ENCODE data around the gene QPCTL.
A peak's percentile ranks its signal among the peaks of the same experiment; 100 is the strongest.
"Not testable (repeated sequence)": the region's sequence is repeated elsewhere in the genome, so short reads cannot be mapped to it uniquely, and the experiment has no call there.

Gene QPCTL

DNA sequence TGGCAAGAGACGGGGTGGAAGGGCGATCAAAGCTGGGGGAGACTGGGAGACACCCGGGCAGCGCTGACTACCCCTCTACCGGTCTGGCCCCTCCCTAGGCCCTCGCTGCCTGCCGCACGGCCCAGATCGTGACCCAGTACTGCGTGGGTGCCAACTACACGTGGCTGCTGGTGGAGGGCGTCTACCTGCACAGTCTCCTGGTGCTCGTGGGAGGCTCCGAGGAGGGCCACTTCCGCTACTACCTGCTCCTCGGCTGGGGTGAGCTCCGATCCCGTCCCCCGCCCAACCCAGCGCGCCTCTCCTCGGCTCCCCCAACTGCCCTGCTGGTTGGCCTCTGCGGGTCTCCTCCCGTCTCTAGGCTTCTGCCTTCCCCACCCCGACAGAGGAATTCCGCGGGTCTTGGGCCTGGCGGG lies 15.6 kb upstream of the QPCTL start:
- peak; percentile 10 for DNase-seq (ENCODE audit: low spot score)

DNA sequence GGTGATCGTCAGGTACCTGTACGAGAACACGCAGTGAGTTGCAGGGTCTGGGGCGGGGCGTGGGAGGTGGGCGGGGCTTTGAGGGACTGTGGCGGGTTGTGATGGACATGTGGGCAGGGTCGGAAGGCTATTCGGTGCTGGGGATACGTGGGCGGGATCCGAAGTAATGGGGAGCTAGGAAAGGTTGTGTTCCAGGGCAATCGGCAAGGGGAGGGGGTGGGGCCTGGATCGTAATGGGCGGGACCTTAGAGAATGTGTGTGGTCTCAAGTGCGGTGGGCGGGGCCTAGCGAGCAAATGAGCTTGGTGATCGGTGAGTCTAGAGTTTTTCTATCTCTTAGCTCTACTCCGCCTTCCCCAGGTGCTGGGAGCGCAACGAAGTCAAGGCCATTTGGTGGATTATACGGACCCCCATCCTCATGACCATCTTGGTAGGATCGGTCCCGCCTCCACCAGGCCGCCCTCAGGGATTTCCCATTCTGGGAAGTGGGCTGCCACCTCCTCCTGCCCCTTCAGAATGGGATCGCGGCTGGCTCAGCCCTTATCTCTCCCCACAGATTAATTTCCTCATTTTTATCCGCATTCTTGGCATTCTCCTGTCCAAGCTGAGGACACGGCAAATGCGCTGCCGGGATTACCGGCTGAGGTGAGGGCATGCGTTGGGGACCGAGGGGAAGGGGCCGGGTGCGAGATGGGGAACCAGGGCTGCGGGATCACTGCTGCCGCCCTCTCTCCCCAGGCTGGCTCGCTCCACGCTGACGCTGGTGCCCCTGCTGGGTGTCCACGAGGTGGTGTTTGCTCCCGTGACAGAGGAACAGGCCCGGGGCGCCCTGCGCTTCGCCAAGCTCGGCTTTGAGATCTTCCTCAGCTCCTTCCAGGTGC lies 14.9 kb upstream of the QPCTL start:
- peak; percentile 94 for DNase-seq (ENCODE audit: low spot score)

DNA sequence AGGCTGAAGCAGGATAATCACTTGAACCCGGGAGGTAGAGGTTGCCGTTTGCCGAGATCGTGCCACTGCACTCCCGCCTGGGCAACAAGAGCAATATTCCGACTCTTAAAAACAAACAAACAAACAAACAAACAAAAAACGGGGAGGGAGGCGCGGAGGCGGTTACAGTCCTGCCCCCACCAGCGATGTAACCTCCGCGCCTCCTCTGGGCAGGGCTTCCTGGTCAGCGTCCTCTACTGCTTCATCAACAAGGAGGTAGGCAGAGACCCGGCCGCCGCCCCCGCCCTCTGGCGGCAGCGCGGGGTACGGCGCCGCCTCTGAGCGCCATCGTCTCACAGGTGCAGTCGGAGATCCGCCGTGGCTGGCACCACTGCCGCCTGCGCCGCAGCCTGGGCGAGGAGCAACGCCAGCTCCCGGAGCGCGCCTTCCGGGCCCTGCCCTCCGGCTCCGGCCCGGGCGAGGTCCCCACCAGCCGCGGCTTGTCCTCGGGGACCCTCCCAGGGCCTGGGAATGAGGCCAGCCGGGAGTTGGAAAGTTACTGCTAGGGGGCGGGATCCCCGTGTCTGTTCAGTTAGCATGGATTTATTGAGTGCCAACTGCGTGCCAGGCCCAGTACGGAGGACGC lies 11.0 kb upstream of the QPCTL start:
- DNase-seq (ENCODE audit: low spot score): peak; percentile 89

DNA sequence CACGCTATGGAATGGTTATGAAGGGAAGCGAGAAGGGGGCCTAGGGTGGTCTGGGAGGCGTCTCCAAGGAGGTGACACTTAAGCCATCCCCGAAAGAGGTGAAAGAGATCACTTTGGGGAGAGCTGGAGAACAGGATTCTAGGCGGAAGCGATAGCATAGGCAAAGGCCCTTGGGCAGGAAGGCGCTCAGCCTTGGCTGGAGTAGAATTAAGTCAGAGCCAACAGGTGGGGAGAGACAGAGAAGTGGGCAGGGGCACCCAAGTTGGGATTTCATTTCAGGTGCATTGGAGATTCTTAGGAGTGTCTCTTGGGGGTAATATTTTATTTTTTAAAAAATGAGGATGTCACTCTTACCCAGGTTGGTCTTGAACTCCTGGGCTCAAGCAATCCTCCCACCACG lies 10.3 kb upstream of the QPCTL start:
- DNase-seq (ENCODE audit: low spot score): no peak

DNA sequence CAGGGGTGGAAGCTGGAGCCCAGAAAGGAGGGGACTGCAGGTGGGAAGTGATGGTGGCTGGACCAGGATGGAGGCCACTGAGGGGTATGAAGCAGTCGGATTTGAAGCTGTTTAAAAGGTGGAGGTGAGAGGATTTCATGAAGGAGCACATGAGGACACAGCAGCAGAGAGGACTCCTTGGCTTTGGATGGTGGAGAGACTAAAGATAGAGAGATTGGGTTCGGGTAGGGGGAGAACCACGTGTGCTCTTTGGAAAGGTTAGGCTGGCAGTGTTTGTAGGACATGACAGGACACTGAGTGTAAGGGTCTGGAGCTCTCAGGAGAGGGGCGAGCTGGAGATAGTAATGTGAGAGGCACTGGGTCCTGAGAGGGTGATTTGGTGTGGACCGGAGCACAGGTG lies 9.6 kb upstream of the QPCTL start:
- no peak for DNase-seq (ENCODE audit: low spot score)

DNA sequence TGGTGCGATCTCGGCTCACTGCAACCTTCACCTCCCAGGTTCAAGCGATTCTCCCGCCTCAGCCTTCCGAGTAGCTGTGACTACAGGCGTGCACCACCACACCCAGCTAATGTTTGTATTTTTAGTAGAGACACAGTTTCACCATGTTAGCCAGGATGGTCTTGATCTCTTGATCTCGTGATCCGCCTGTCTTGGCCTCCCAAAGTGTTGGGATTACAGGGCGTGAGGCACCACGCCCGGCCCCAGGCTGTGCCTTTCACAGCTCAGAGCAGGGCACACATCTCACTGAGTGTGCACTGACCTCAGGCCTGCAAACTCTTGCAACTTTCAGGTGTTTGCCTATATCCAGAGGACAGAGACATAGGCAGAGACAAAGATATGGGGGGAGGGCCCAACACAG lies 7.4 kb upstream of the QPCTL start:
- not testable (repeated sequence) for DNase-seq (ENCODE audit: low spot score)

DNA sequence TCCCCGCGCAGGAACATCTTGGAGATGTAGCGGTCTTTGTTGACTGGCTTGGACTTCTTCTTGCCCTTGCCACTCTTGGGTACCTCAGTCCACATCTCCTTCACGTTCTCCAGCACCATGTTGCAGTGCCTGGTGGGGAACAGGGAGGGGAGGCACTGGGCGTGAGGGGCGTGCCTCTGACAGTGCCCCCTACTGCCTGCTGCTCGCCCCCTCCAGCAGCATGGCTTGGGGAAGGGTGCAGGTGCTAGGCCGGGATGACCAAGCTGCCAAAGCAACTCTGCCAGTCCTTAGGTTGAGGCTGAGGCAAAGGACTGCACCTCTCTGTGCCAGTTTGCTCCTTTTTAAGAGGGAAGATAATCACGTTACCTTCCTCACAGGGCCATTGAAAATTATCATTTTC lies 4.9 kb upstream of the QPCTL start:
- DNase-seq (ENCODE audit: low spot score): no peak

DNA sequence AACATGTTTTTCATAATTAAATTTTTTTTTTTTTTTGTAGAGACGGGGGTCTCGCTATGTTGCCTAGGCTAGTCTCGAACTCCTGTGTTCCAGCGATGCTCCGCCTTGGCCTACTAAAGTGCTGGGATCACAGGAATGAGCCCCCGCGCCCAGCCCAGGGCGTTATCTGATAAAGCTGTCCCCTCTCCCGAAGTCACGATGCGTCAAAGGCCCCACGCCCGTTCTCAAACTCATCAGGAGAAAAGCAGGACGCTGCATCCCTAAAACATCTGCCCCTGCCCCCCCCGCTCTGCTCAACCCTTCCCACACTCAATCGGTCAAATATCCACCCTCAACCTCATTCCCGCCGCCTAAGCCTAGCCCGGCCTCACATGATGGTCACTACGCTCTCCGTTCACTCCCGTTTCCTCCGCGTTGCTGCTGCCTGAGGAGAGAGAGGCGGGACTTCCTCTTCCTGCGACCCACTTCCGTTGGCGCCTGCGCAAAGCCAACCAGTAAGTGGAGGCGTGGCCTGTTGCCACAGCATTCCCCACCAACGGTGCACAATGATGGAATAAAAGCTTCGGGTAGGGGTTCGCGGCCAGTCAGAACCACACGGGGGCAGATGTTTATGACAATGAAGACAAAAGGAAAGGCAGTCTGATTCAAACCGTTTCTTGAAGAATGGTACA lies 815 bp upstream of the QPCTL start, which contains the start of gene SNRPD2:
Gene SNRPD2 (minus strand): TSS at position 438 of the 671 bp plus-strand sequence. CDS start 65 bp downstream, at position 373.
- peak; percentile 96 for DNase-seq (ENCODE audit: low spot score)

DNA sequence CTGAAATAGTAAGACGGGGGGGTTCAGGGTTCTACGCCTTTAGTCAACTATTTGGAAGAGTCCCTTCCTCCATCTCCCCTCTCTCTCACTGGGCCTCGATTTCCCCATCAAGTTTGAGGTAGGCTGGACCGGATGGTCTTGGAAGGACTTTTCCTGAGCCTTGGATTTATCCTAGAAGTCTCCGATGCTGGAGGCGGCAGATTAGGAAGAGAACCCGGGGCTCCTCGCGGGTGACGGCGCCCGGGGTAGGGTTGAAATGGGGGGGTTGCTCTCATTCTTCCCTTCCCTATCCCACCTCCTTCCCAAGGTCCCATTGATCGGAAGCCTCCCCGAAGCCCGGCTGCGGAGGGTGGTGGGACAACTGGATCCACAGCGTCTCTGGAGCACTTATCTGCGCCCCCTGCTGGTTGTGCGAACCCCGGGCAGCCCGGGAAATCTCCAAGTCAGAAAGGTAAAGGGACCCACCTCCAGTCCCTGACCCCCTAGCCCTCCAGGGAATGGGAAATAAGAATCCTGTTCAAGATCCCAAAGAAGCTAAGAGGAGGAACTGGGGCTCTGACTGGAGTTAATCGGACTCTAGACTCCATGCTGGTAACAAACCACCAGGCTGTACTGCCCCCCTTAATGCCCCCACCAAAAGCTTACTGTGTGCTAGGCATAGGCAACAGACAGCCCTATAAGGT lies 781 bp downstream of the QPCTL start:
- peak; percentile 74 for DNase-seq (ENCODE audit: low spot score)

DNA sequence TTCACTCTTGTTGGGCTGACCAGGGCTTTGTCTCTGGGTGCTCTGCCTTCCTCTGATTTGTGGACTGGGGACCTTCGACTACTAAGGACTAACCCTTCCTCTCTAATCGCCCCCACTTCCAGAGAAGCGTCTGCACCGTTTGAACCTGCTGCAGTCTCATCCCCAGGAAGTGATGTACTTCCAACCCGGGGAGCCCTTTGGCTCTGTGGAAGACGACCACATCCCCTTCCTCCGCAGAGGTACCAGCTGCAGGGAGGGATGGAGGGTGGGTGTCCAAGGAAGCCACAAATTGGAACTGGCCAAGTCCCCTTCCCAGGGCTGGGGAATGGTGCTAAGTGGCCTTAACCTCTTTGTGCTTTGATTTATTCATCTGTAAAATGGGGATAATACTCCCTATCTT lies 9.2 kb downstream of the QPCTL start:
- no peak for DNase-seq (ENCODE audit: low spot score)

DNA sequence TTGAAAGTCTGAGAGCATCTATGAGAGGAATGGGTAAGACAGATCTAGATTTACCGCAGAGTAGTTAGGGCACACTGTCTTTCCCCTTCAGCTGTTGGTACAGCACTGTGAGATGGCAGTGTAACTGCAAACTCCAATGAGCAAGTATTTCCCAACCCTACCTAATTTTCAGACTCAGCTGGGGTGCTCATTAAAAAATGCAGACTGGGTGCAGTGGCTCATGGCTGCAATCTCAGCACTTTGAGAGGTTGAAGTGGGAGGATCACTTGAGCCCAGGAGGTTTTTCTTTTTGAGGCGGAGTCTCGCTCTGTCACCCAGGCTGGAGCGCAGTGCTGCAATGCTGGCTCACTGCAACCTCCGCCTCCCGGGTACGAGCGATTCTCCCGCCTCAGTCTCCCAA lies 12.6 kb downstream of the QPCTL start:
- DNase-seq (ENCODE audit: low spot score): no peak

DNA sequence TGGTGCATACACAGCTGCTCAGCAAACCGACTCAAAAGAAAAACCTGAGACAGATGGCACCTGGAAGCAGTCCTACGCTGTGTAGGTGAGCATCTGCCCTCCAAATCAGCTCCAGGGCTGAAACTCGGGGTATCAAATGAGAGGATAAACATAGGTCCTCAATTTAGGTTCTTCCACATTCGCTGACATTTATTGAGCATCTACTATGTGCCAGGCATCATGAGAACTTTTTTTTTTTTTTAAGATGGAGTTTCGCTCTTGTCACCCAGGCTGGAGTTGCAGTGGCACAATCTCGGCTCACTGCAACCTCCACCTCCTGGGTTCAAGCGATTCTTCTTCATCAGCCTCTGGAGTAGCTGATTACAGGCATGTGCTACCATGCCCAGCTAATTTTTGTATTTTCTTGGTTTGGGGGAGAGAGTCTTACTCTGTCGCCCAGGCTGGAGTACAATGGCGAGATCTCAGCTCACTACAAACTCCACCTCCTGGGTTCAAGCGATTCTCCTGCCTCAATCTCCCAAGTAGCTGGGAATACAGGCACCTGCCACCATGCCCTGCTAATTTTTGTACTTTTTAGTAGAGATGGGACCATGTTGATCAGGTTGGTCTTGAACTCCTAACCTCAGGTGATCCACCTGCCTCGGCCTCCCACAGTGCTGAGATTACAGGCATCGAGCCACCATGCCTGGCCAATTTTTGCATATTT lies 13.4 kb downstream of the QPCTL start:
- no peak for DNase-seq (ENCODE audit: low spot score)

DNA sequence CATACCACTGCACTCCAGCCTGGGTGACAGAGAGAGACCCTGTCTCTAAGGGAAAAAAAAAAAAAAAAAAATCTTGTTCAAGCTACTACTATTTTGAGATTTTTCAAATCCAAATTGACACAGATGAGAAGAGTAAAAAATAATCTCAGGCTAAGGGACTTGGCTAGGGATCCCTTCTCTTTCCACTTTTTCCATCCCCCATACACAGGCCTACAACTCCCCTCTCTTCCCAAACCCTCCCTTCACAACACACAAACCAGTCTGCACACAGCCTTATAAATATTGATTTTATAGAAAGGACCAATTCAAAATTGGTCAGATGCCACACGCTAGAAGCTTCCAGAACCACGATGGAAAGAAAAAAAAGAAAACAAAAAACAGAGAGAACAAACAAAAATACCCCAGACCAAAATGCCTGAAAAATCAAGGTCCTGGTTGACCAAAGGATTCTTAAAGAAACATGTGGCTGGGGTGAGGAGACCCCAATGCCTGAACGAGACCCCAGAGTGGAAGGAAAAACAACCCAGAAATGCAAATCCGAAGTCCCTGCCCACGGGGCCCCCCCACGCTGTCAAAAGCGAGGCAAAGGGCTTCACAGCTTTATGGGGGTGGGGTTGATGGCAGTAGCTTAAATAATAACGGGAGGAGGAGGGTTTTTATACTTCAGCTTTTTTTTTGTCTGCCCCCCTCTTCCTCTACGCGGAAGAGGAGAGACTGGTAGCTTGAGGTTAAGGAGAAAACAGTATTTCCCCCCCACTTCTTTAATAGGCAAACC lies 18.1 kb downstream of the QPCTL start:
- no peak for DNase-seq (ENCODE audit: low spot score)

DNA sequence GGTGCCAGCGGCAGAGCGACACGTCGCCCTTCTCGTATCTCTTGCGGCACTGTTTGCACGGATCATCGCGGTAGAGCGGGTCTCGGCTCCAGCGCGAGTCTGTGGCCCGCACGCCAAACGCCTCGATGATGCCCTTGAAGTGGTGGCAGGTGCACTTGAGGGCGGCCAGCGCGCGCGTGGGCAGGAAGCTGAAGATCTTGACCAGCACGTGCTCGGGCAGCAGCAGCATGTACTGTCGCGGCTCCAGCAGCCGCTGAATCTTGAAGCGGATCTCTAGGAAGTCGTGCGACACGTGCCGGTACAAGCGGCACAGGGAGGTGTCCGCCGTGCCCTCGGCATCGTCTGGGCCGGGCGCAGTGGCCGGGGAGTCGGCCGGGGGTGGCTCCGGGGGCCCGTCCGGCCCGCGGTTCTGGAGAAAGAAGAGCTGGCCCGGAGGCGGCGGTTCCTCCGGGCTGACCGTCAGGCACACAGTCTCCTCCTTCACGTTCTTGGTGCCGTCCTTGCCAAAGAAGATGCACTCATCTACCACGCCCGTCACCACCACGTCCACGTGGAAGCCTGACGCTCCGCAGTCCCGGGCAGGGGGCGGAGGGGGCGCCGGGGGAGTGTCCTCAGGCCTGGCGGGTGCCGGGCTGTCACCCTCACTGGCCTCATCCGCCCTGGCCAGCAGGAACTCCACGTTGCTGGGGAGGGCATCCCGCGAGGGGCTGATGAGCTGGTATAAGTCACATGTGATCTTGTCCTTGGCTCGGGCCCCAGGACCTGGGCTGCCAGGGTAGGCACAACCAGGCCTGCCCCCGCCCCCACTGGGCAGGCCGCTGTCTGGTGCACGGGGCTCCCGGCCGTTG lies 19.6 kb downstream of the QPCTL start:
- no peak for DNase-seq (ENCODE audit: low spot score)

DNA sequence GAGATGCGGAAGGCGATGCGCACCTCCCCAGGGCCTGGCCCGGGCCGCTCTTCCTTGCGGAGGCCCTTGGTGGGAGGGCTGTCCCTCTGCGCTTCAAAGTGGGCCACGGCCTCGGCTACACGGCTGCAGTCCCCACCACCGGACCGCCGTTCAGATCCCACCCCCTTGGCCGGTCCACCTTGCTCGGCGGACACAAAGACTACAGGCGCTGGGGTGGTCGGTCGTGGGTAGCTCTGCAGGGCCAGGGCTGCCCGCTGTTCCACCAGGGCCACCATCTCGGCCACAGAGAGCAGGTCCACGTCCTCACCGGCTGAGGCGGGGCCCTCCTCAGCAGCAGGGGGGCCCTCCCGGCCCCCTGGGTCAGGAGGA lies 20.2 kb downstream of the QPCTL start:
- no peak for DNase-seq (ENCODE audit: low spot score)

DNA sequence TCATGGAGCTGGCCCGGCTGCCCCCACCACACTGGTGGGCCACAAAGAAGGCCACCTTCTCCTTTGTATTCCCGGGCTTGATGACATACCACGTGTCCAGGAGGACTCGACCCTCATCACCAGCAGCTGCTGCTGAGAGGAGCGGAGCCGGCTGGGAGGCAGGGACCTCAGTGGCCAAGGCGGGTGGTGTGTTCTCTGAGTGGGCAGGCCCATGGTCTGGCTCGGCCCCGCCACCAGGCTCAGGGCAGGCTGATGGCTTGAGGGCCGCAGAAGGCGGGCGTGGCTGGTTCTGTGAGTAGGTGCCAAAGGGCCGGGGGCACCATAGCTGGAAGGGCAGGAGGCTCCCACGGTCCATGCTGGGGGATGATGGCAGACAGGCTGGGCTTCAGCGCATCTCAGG lies 20.7 kb downstream of the QPCTL start:
- DNase-seq (ENCODE audit: low spot score): no peak

DNA sequence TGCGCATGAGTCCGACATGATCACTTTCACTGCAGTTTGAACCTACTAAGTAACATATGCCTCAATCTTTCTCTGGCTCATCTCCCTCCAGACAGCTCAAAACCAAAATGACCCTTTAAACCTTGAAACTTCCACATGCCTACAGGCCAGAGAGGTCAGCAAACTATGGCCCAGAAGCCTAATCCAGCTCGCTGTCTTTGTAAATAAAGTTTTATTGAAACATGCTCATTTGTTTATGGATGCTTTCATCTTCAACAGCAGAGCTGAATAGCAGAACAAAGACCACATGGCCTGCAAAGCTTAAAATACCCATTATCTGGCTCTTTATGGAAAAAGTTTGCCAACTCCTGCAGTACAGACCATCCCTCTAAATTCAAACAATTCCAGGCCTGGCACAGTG lies 22.7 kb downstream of the QPCTL start:
- DNase-seq (ENCODE audit: low spot score): no peak

DNA sequence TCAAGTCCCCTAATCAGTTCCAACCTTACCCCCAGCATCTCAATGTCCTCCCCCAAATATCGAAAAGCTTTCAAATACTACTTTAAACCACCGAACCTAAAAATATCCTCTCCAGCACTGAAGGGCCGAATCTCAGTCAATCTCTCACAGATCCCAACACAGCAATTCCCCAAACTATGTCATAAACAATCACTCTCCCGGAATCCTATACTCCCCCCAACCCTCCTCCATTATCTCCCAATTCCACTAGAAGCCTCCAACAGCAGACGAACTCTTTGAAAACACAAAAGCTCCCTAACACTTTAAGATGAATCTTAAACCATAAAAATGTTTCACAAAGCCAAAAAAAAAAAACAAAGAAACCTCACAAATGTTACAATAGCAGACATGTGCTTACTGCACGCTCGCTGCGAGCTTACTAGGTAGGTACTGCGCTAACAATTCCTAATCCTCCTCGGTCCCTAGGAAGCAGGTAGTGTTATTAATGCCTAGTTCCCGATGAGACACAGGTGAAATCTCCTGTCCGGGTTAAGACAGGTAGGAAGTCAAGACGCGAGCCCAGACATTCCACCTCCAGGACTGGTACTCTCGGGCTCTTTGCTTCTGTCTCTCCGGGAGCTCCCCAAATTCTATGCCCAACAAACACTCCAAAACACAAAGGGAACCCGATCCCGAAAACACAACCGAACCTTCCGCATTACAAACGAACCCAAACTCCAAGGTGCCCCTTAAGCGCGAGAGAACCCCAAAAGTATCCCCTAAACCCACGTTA lies 24.1 kb downstream of the QPCTL start:
- DNase-seq (ENCODE audit: low spot score): peak; percentile 60
